ENCODE results near the gene FOXF1.

GRCh38 chr16:86529160-86529559, 18.8 kb downstream of the FOXF1 start:
- TF ChIP-seq, protein P1, sequence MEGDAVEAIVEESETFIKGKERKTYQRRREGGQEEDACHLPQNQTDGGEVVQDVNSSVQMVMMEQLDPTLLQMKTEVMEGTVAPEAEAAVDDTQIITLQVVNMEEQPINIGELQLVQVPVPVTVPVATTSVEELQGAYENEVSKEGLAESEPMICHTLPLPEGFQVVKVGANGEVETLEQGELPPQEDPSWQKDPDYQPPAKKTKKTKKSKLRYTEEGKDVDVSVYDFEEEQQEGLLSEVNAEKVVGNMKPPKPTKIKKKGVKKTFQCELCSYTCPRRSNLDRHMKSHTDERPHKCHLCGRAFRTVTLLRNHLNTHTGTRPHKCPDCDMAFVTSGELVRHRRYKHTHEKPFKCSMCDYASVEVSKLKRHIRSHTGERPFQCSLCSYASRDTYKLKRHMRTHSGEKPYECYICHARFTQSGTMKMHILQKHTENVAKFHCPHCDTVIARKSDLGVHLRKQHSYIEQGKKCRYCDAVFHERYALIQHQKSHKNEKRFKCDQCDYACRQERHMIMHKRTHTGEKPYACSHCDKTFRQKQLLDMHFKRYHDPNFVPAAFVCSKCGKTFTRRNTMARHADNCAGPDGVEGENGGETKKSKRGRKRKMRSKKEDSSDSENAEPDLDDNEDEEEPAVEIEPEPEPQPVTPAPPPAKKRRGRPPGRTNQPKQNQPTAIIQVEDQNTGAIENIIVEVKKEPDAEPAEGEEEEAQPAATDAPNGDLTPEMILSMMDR (IDR thresholded peaks at IDR 0.05) = no peak
- TF ChIP-seq POLR2A (IDR thresholded peaks at IDR 0.05) = no peak
